ACC112 (cell line): Measurements from ENCODE around the gene GRIN2C.

Source experiments
- H2AFZ ChIP-seq: fragments of 200-600 bp; sonication (generic); one replicate; pipeline ENCODE4 v1.6.0; 2017; ENCODE audit warnings: antibody characterized with exemption, low read length; ENCODE audit not compliant: unreplicated experiment
- H3K27ac ChIP-seq: fragments of 200-600 bp; sonication (generic); 2 replicates; pipeline ENCODE4 v1.5.1; 2014; ENCODE audit warnings: low read depth, mild to moderate bottlenecking, antibody characterized with exemption, low read length, moderate library complexity
- H3K27me3 ChIP-seq: fragments of 200-600 bp; sonication (generic); 2 replicates; pipeline ENCODE4 v1.6.1; 2014; ENCODE audit warnings: mild to moderate bottlenecking, antibody characterized with exemption, low read length, moderate library complexity, mixed read lengths; ENCODE audit not compliant: insufficient read depth
- H3K36me3 ChIP-seq: fragments of 200-600 bp; sonication (generic); 2 replicates; pipeline ENCODE4 v1.6.1; 2016; ENCODE audit warnings: mild to moderate bottlenecking, antibody characterized with exemption, low read length, moderate library complexity, mixed read lengths; ENCODE audit not compliant: insufficient read depth
- H3K4me1 ChIP-seq: fragments of 200-600 bp; sonication (generic); one replicate; pipeline ENCODE4 v1.6.1; 2016; ENCODE audit warnings: low read length, mixed read lengths; ENCODE audit not compliant: insufficient read depth, unreplicated experiment, control insufficient read depth
- H3K4me3 ChIP-seq: fragments of 200-600 bp; sonication (generic); 2 replicates; pipeline ENCODE4 v1.5.1; 2014; ENCODE audit warnings: mild to moderate bottlenecking, low read depth, low read length
- H3K79me2 ChIP-seq: fragments of 200-600 bp; sonication (generic); one replicate; pipeline ENCODE4 v1.6.0; 2016; ENCODE audit warnings: low read length; ENCODE audit not compliant: control insufficient read depth, unreplicated experiment, insufficient read depth

The GRIN2C gene

DNA sequence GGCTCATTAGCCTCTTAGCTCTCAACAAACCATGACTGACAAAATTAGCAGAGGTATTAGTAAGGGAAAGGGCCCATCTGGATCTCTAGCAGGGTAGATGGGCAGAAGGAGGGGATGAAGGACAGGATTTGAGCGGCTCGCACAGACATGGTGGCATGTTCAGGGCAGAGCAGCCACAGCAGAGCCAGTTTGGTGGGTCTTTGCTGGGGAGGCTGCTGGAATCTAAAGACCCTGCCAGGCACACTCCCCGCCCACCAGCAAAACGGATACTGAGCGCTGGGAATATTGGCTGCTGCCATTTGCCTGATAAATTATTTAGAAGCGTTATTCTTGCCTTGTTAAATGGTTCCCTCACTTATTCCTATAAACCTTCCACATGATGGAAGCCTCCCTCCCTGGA lies 62.8 kb downstream of the GRIN2C start:
- no peak overlapping the region for H3K27ac ChIP-seq
- 0 out of 2 replicates have a peak, but pooled peaks cover 3% of the 10 kb centered on the region for H3K36me3 ChIP-seq
- H3K27me3 ChIP-seq, result no peaks in the 10 kb centered on the region

GRCh38 chr17:74796211-74796610 lies 63.5 kb downstream of the GRIN2C start:
- Histone ChIP-seq H3K27ac (no peak overlapping the region), H3K36me3 (0 out of 2 replicates have a peak, but pooled peaks cover 3% of the 10 kb centered on the region)

More for the DNA sequence above, 62.8 kb downstream of the GRIN2C start:
- Histone ChIP-seq H3K79me2 (no peaks in the 10 kb centered on the region), H3K4me3 (no peak overlapping the region), H3K4me1 (no peaks in the 10 kb centered on the region), H2AFZ (no peak overlapping the region)

DNA sequence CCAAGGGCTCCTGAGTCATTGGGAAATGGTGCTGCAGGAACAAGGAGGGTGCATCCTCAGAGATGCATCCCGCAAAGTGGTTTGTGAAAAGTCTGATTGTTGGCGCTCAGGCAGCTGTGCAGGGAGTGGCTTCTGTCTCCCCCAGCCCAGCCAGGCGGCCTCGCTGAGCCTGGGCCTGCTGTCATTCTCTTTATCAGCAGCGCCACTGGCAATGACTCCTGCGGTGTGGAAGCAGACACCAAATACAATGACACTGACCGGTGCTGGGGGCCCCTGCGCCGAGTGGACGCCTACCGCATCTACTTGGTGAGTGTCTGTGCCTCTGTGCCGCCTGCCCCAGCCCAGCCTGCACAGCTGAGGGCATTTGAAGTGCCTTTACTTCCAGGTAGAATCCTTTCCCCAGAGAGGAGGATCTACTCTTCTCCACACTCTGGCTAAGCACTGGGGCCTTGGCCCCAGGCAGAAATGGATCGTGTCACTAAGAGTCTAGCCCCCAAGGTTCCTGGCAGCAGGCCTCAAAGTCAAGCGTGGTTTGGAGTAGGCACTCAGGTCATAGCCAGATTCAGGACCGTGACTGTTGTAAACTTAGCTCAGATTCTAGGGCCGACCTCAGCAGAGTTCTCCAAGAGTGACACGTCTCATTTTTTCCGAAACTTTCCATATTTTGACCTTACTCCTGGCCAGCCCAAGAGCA lies 64.2 kb downstream of the GRIN2C start:
- no peak overlapping the region for H3K27ac ChIP-seq
- no peak overlapping the region for H2AFZ ChIP-seq
- no peak overlapping the region for H3K4me3 ChIP-seq
- no peaks in the 10 kb centered on the region for H3K4me1 ChIP-seq
- H3K36me3 ChIP-seq, result 0 out of 2 replicates have a peak, but pooled peaks cover 3% of the 10 kb centered on the region
- no peaks in the 10 kb centered on the region for H3K79me2 ChIP-seq
- no peaks in the 10 kb centered on the region for H3K27me3 ChIP-seq

More at GRCh38 chr17:74796211-74796610, 63.5 kb downstream of the GRIN2C start:
- Histone ChIP-seq H2AFZ (no peak overlapping the region), H3K4me3 (no peak overlapping the region), H3K79me2 (no peaks in the 10 kb centered on the region), H3K27me3 (no peaks in the 10 kb centered on the region), H3K4me1 (no peaks in the 10 kb centered on the region)

DNA sequence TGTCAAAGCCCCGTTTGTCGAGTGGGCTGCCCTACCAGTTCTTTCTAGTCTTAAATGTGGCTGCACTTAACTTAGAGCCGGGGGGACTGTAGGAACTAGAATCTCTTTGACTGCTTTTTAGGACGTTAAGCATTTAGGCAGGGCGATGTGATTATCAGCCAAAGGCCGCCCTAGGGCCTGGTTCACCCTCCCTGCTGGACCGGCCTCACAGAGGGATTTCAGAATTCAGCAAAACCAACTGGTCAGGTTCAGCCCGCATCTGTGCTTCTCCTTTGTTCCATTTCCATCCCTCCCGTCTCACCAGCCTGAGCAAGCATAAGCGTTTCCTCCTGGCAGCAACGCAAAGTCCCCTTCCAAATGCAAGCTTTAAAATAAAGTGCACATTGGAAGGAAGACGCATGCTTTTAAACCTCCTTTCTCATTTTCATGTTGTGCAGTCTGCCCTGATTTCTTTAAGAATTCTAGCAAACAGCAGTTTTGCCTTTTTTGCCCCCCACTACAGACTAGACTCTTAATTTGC lies 67.0 kb downstream of the GRIN2C start:
- H3K4me3 ChIP-seq, result no peak overlapping the region
- no peaks in the 10 kb centered on the region for H3K79me2 ChIP-seq
- H3K27ac ChIP-seq, result no peak overlapping the region
- 0 out of 2 replicates have a peak, but pooled peaks cover 3% of the 10 kb centered on the region for H3K36me3 ChIP-seq
- no peak overlapping the region for H2AFZ ChIP-seq
- H3K4me1 ChIP-seq, result no peaks in the 10 kb centered on the region
- H3K27me3 ChIP-seq, result no peaks in the 10 kb centered on the region
